Measurements from ENCODE around the gene MBNL1. TPM values are rescaled to one million over a fixed set of nuclear protein-coding genes. Genes with fewer than 3 reads are reported as not detected.
A peak's percentile ranks its signal among the peaks of the same experiment; 100 is the strongest.

MBNL1 gene
- total RNA-seq, 1 experiment from 2014 or later: 140 TPM

DNA sequence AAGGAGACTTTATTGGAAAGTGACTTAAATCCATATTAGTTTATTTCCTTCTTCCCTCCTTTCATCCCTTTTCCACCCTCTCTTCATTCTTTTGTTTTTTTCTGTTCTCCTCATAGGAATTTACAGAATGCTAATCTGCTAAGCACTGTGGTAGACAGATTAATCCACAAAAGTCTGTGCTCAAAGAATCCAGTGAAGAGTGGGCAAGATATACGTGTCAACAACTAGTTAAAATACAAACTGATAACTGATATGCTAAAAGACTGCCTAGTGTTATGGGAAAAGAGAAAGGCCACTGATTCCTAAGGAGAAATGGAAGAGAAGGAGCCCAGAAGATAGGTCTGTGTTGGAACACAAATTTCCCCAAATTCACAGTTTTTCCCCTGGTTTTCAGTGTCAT is 202.2 kb downstream of the MBNL1 start:
- DNase-seq (ENCODE audit: low read depth, low spot score) (no peak), ATAC-seq (no peak)
- ChIA-PET CTCF (no interaction called here), POLR2A (no interaction called here)
- Histone ChIP-seq H3K27me3 (ENCODE audit: control insufficient read depth, insufficient read depth, low read length) (no peaks in the 10 kb centered on the region), H3K27ac (ENCODE audit: low read length) (no peak overlapping the region), H3K4me1 (ENCODE audit: control insufficient read depth, insufficient read depth, low read length) (no peaks in the 10 kb centered on the region), H3K4me3 (ENCODE audit: low read depth in 2 of 2, low read length in 2 of 2) (no peak overlapping the region), H3K36me3 (ENCODE audit: control insufficient read depth, insufficient read depth, low read length) (no peaks in the 10 kb centered on the region), H3K9me3 (ENCODE audit: control insufficient read depth, insufficient read depth, low read depth, low read length) (no peaks in the 10 kb centered on the region)
- in situ Hi-C loops (cut with HindIII; ENCODE audit: low pct_unique_long_range_greater_than_20kb, low sequenced_read_pairs) (no loop called here), intact Hi-C loops (cut with micrococcal nuclease; ENCODE audit: unreplicated experiment) (loop anchor here (5.0 kb wide), 1 partner anchor 51 kb away; no protein-coding TSS in a partner anchor)
- TF ChIP-seq POLR2AphosphoS5 (IDR thresholded peaks at IDR 0.05; ENCODE audit: low read depth, low read length) (no peak), TCF7L2 (IDR thresholded peaks at IDR 0.05; ENCODE audit: low read depth, low read length) (no peak), SIN3A (IDR thresholded peaks at IDR 0.05; ENCODE audit: borderline replicate concordance, insufficient read depth, low read depth, low read length) (no peak)
- TF ChIP-seq, protein P1, sequence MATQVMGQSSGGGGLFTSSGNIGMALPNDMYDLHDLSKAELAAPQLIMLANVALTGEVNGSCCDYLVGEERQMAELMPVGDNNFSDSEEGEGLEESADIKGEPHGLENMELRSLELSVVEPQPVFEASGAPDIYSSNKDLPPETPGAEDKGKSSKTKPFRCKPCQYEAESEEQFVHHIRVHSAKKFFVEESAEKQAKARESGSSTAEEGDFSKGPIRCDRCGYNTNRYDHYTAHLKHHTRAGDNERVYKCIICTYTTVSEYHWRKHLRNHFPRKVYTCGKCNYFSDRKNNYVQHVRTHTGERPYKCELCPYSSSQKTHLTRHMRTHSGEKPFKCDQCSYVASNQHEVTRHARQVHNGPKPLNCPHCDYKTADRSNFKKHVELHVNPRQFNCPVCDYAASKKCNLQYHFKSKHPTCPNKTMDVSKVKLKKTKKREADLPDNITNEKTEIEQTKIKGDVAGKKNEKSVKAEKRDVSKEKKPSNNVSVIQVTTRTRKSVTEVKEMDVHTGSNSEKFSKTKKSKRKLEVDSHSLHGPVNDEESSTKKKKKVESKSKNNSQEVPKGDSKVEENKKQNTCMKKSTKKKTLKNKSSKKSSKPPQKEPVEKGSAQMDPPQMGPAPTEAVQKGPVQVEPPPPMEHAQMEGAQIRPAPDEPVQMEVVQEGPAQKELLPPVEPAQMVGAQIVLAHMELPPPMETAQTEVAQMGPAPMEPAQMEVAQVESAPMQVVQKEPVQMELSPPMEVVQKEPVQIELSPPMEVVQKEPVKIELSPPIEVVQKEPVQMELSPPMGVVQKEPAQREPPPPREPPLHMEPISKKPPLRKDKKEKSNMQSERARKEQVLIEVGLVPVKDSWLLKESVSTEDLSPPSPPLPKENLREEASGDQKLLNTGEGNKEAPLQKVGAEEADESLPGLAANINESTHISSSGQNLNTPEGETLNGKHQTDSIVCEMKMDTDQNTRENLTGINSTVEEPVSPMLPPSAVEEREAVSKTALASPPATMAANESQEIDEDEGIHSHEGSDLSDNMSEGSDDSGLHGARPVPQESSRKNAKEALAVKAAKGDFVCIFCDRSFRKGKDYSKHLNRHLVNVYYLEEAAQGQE (IDR thresholded peaks at IDR 0.05; ENCODE audit: insufficient read depth in 1 of 2, low read depth in 2 of 2, low read length in 1 of 2): no peak
- TF ChIP-seq, protein P2, sequence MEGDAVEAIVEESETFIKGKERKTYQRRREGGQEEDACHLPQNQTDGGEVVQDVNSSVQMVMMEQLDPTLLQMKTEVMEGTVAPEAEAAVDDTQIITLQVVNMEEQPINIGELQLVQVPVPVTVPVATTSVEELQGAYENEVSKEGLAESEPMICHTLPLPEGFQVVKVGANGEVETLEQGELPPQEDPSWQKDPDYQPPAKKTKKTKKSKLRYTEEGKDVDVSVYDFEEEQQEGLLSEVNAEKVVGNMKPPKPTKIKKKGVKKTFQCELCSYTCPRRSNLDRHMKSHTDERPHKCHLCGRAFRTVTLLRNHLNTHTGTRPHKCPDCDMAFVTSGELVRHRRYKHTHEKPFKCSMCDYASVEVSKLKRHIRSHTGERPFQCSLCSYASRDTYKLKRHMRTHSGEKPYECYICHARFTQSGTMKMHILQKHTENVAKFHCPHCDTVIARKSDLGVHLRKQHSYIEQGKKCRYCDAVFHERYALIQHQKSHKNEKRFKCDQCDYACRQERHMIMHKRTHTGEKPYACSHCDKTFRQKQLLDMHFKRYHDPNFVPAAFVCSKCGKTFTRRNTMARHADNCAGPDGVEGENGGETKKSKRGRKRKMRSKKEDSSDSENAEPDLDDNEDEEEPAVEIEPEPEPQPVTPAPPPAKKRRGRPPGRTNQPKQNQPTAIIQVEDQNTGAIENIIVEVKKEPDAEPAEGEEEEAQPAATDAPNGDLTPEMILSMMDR (IDR thresholded peaks at IDR 0.05): no peak
- no TSS peak for BruUV-seq (replicated peaks)

DNA sequence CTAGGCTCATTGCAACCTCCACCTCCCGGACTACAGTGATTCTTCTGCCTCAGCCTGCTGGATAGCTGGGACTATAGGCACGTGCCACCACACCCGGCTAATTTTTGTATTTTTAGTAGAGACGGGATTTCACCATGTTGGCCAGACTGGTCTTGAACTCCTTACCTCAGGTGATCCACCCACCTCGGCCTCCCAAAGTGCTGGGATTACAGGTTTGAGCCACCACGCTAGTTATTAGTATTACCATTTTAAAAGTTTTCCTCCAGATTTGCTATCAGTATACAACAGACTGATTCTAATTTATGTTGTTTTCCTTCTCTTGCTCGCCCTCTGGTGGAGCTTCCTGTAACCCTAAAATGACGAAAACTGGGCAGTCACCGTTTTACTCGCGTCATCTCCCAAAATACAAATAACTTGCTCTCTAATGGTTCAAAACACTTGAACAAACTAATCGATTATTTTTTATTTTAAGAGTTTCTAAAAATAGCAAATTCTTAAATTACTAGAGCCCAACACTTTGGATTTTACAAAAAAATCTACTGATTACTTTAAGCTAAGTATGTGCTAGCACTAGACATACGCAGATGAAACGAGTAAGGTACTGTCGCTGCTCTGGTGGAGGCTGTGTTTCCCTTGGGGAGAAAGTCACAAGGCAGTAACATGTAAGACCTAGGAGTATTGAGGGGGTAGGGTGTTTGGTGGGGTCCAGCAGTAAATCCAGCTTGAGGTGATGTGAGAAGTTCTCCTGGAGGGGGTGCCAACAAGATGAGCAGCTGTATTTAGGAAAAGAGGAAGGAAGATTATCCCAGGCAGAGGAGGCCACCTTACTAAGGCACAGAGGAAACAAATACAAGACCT is 203.3 kb downstream of the MBNL1 start:
- H3K4me1 ChIP-seq (ENCODE audit: control insufficient read depth, insufficient read depth, low read length): no peaks in the 10 kb centered on the region
- DNase-seq (ENCODE audit: low read depth, low spot score): peak; percentile 52
- peak; percentile 92 for ATAC-seq
- intact Hi-C loops (cut with micrococcal nuclease; ENCODE audit: unreplicated experiment): loop anchor here (5.0 kb wide), 1 partner anchor 50 kb away; no protein-coding TSS in a partner anchor
- peak overlapping the region in 1 of 2 experiments; percentile 19; a peak in 2 of 4 replicates for H3K4me3 ChIP-seq (ENCODE audit: low read depth in 2 of 2, low read length in 2 of 2)
- CTCF ChIA-PET: interaction anchor here (0.6 to 1.0 kb wide), 3 partner anchors 157 to 1015 kb away, joined by 3 to 6 read pairs (median 3); no protein-coding TSS in a partner anchor
- BruUV-seq (replicated peaks): no TSS peak
- no peaks in the 10 kb centered on the region for H3K9me3 ChIP-seq (ENCODE audit: control insufficient read depth, insufficient read depth, low read depth, low read length)
- POLR2A ChIA-PET: no interaction called here
- TF ChIP-seq, protein P1 (IDR thresholded peaks at IDR 0.05; ENCODE audit: insufficient read depth in 1 of 2, low read depth in 2 of 2, low read length in 1 of 2): no peak
- TF ChIP-seq, protein P2 (IDR thresholded peaks at IDR 0.05): peak; percentile 86
- TF ChIP-seq POLR2AphosphoS5 (IDR thresholded peaks at IDR 0.05; ENCODE audit: low read depth, low read length) (no peak), SIN3A (IDR thresholded peaks at IDR 0.05; ENCODE audit: borderline replicate concordance, insufficient read depth, low read depth, low read length) (no peak)
- H3K27me3 ChIP-seq (ENCODE audit: control insufficient read depth, insufficient read depth, low read length): no peaks in the 10 kb centered on the region
- no peak overlapping the region for H3K27ac ChIP-seq (ENCODE audit: low read length)
- H3K36me3 ChIP-seq (ENCODE audit: control insufficient read depth, insufficient read depth, low read length): no peaks in the 10 kb centered on the region
- in situ Hi-C loops (cut with HindIII; ENCODE audit: low pct_unique_long_range_greater_than_20kb, low sequenced_read_pairs): no loop called here

Data from Panc1 (cell line).